Loucy (cell line): ENCODE results near the gene EIPR1.

ENCODE experiments used
- CTCF ChIP-seq: fragments of 200-600 bp; sonication (generic); conservative IDR thresholded peaks from 2 replicates; pipeline ENCODE4 v1.5.1; 2014; ENCODE audit warnings: mild to moderate bottlenecking, antibody characterized with exemption, low read length
- EZH2phosphoT487 ChIP-seq: fragments of 200-600 bp; IDR thresholded peaks from 2 replicates; pipeline ENCODE4 v1.6.1; 2018; ENCODE audit warnings: antibody characterized with exemption, mild to moderate bottlenecking, moderate library complexity, borderline replicate concordance

- TF ChIP-seq CTCF (no peak), EZH2phosphoT487 (no peak)
Observed at GRCh38 chr2:3326871-3327270, 50.7 kb downstream of the EIPR1 start.
